Neural cell (in vitro differentiated cells): ENCODE measurements around the gene CACNA2D4. TPM values are rescaled to one million over a fixed set of nuclear protein-coding genes. Genes with fewer than 3 reads are reported as not detected.

Experiments
- H2AFZ ChIP-seq: fragments of 200-600, 300-800 bp; sonication (generic), shearing (Covaris generic); 2 replicates; pipeline ENCODE4 v1.6.0; 2014; ENCODE audit warnings: low read depth, mild to moderate bottlenecking, antibody characterized with exemption, low read length, moderate library complexity
- H3F3A ChIP-seq: fragments of 200-600 bp; shearing (Covaris generic); 2 replicates; pipeline ENCODE4 v1.6.1; 2016; ENCODE audit warnings: mild to moderate bottlenecking, moderate library complexity, mixed read lengths, antibody characterized with exemption, low read length; ENCODE audit not compliant: insufficient read depth, poor library complexity, severe bottlenecking
- H3K27ac ChIP-seq: fragments of 200-600, 300-800 bp; sonication (generic), shearing (Covaris generic); 2 replicates; pipeline ENCODE4 v1.5.1; 2014; ENCODE audit warnings: mild to moderate bottlenecking, low read length, moderate library complexity
- H3K27me3 ChIP-seq: fragments of 300-800, 200-600 bp; sonication (generic), shearing (Covaris generic); 2 replicates; pipeline ENCODE4 v1.6.0; 2014; ENCODE audit warnings: mild to moderate bottlenecking, low read depth, low read length, moderate library complexity; ENCODE audit not compliant: insufficient read depth
- H3K36me3 ChIP-seq: fragments of 300-800, 200-600 bp; sonication (generic), shearing (Covaris generic); 2 replicates; pipeline ENCODE4 v1.5.1; 2014; ENCODE audit warnings: mild to moderate bottlenecking, antibody characterized with exemption, low read length, moderate library complexity; ENCODE audit not compliant: insufficient read depth
- H3K4me2 ChIP-seq: fragments of 300-800, 200-600 bp; sonication (generic), shearing (Covaris generic); 2 replicates; pipeline ENCODE4 v1.6.0; 2014; ENCODE audit warnings: mild to moderate bottlenecking, low read length
- H3K4me3 ChIP-seq: fragments of 300-800, 200-600 bp; sonication (generic), shearing (Covaris generic); 2 replicates; pipeline ENCODE4 v1.5.1; 2014; ENCODE audit warnings: mild to moderate bottlenecking, low read length, moderate library complexity
- H3K79me2 ChIP-seq: fragments of 200-600 bp; shearing (Covaris generic); replicated peaks from 2 replicates; pipeline ENCODE4 v1.6.0; 2014; ENCODE audit warnings: mild to moderate bottlenecking, low read length, moderate library complexity; ENCODE audit not compliant: insufficient read depth
- H3K9ac ChIP-seq: fragments of 300-800, 200-600 bp; sonication (generic), shearing (Covaris generic); 2 replicates; pipeline ENCODE4 v1.6.1; 2016; ENCODE audit warnings: mild to moderate bottlenecking, low read length, mixed read lengths
- H3K9me2 ChIP-seq: fragments of 200-600 bp; shearing (Covaris generic); 2 replicates; pipeline ENCODE4 v1.6.1; 2016; ENCODE audit warnings: mild to moderate bottlenecking, low read length, mixed read lengths; ENCODE audit not compliant: insufficient read depth
- H3K9me3 ChIP-seq: fragments of 200-600, 300-800 bp; sonication (generic), shearing (Covaris generic); 2 replicates; pipeline ENCODE4 v1.6.1; 2016; ENCODE audit warnings: mild to moderate bottlenecking, mixed run types, low read length, moderate library complexity, mixed read lengths
- H4K20me1 ChIP-seq: fragments of 200-600 bp; shearing (Covaris generic); 2 replicates; pipeline ENCODE4 v1.6.1; 2016; ENCODE audit warnings: mild to moderate bottlenecking, mixed run types; ENCODE audit not compliant: insufficient read depth
- EP300 ChIP-seq: fragments of 450-650 bp; conservative IDR thresholded peaks from 2 replicates; pipeline ENCODE4 v1.6.1; 2014; ENCODE audit warnings: antibody characterized with exemption, mild to moderate bottlenecking, moderate library complexity; ENCODE audit not compliant: poor library complexity, severe bottlenecking
- EZH2 ChIP-seq: fragments of 200-600, 300-800 bp; shearing (Covaris generic), sonication (generic); IDR thresholded peaks from 2 replicates; pipeline ENCODE4 v1.6.1; 2014; ENCODE audit warnings: antibody characterized with exemption, low read length, borderline replicate concordance, mild to moderate bottlenecking; ENCODE audit not compliant: insufficient read depth, poor library complexity, severe bottlenecking
- MXI1 ChIP-seq: fragments of 450-650 bp; conservative IDR thresholded peaks from 2 replicates; pipeline ENCODE4 v1.6.1; 2014; ENCODE audit warnings: antibody characterized with exemption, mild to moderate bottlenecking; ENCODE audit not compliant: poor library complexity, severe bottlenecking
- POLR2AphosphoS5 ChIP-seq: IDR thresholded peaks from 2 replicates; pipeline ENCODE4 v1.6.1; 2012
- RAD21 ChIP-seq: fragments of 450-650 bp; conservative IDR thresholded peaks from 2 replicates; pipeline ENCODE4 v1.6.1; 2014; ENCODE audit warnings: antibody characterized with exemption, mild to moderate bottlenecking, moderate library complexity
- SMC3 ChIP-seq: fragments of 450-650 bp; conservative IDR thresholded peaks from 2 replicates; pipeline ENCODE4 v1.6.1; 2014; ENCODE audit warnings: antibody characterized with exemption, mild to moderate bottlenecking, moderate library complexity; ENCODE audit not compliant: poor library complexity
- TAF1 ChIP-seq: IDR thresholded peaks from 2 replicates; pipeline ENCODE4 v1.6.1; 2012; ENCODE audit warnings: low read depth
- polyA plus RNA-seq: library from polyadenylated mRNA; depleted of rRNA; stranded (reverse); fragments of >200 nt; gene quantifications from 2 replicates; pipeline ENCODE4 v1.2.3, GENCODE V29; 2014
- TF ChIP-seq, protein P1 (sequence below): fragments of 450-650 bp; IDR thresholded peaks from 2 replicates; pipeline ENCODE4 v1.5.1; 2014; ENCODE audit warnings: antibody characterized with exemption, mild to moderate bottlenecking, moderate library complexity; ENCODE audit not compliant: poor library complexity, severe bottlenecking
- TF ChIP-seq, protein P2 (sequence below): IDR thresholded peaks from 2 replicates; pipeline ENCODE4 v1.6.1; 2012; ENCODE audit warnings: borderline replicate concordance

The CACNA2D4 gene
- polyA plus RNA-seq, 1 donor from 2014 or later = not detected

DNA sequence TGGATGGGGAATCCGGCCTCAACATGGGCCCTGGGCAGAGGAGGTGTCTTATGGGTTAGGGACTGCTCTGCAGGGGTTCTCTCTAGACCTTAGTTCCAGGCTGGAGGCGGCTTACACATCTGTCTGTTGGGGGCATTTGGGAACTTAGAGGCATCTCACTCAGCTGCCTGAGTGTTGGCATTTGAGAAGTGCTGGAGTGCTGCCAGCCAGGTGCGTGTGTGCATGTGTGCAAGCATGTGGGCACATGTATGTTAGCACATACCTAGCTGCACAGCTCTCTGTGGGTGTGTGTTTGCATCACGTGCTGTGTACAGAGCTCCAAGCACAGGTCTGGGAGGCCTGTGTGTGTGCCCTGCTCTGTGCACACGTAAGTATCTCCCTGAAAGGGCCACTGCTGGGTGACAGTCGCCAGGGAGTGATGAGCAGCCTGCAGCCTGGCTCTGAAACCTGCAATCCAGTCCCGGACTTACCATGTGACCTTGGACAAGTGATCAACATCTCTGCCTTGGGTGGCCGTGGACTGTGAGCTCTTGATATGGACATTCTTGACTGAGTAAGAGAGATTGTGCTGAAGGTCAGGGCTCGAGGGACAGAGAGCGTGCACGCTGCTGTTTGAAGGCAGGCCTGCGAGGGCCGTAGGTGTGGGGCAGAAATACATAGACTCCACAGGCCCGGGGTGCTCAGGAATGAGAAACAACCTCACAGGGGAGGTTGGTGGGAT is 92.9 kb downstream of the CACNA2D4 start:
- H3K36me3 ChIP-seq = no peaks in the 10 kb centered on the region
- no peaks in the 10 kb centered on the region for H3K9me2 ChIP-seq
- peaks cover 13% of the 10 kb centered on the region for H3K27me3 ChIP-seq
- no peak overlapping the region for H3K4me3 ChIP-seq
- no peak overlapping the region for H3K27ac ChIP-seq
- no peaks in the 10 kb centered on the region for H3K79me2 ChIP-seq
- no peaks in the 10 kb centered on the region for H3K9me3 ChIP-seq
- H4K20me1 ChIP-seq = no peaks in the 10 kb centered on the region
- H3K9ac ChIP-seq = no peak overlapping the region
- H2AFZ ChIP-seq = no peak overlapping the region
- H3F3A ChIP-seq = no peaks in the 10 kb centered on the region
- no peak for TF ChIP-seq MXI1
- TF ChIP-seq SMC3 = no peak
- TF ChIP-seq, protein P1, sequence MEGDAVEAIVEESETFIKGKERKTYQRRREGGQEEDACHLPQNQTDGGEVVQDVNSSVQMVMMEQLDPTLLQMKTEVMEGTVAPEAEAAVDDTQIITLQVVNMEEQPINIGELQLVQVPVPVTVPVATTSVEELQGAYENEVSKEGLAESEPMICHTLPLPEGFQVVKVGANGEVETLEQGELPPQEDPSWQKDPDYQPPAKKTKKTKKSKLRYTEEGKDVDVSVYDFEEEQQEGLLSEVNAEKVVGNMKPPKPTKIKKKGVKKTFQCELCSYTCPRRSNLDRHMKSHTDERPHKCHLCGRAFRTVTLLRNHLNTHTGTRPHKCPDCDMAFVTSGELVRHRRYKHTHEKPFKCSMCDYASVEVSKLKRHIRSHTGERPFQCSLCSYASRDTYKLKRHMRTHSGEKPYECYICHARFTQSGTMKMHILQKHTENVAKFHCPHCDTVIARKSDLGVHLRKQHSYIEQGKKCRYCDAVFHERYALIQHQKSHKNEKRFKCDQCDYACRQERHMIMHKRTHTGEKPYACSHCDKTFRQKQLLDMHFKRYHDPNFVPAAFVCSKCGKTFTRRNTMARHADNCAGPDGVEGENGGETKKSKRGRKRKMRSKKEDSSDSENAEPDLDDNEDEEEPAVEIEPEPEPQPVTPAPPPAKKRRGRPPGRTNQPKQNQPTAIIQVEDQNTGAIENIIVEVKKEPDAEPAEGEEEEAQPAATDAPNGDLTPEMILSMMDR = no peak
- TF ChIP-seq RAD21 = no peak
- no peak for TF ChIP-seq EP300
- TF ChIP-seq TAF1 = no peak
- TF ChIP-seq, protein P2, sequence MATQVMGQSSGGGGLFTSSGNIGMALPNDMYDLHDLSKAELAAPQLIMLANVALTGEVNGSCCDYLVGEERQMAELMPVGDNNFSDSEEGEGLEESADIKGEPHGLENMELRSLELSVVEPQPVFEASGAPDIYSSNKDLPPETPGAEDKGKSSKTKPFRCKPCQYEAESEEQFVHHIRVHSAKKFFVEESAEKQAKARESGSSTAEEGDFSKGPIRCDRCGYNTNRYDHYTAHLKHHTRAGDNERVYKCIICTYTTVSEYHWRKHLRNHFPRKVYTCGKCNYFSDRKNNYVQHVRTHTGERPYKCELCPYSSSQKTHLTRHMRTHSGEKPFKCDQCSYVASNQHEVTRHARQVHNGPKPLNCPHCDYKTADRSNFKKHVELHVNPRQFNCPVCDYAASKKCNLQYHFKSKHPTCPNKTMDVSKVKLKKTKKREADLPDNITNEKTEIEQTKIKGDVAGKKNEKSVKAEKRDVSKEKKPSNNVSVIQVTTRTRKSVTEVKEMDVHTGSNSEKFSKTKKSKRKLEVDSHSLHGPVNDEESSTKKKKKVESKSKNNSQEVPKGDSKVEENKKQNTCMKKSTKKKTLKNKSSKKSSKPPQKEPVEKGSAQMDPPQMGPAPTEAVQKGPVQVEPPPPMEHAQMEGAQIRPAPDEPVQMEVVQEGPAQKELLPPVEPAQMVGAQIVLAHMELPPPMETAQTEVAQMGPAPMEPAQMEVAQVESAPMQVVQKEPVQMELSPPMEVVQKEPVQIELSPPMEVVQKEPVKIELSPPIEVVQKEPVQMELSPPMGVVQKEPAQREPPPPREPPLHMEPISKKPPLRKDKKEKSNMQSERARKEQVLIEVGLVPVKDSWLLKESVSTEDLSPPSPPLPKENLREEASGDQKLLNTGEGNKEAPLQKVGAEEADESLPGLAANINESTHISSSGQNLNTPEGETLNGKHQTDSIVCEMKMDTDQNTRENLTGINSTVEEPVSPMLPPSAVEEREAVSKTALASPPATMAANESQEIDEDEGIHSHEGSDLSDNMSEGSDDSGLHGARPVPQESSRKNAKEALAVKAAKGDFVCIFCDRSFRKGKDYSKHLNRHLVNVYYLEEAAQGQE = no peak
- no peak for TF ChIP-seq EZH2
- no peak for TF ChIP-seq POLR2AphosphoS5
- no peak overlapping the region for H3K4me2 ChIP-seq

DNA sequence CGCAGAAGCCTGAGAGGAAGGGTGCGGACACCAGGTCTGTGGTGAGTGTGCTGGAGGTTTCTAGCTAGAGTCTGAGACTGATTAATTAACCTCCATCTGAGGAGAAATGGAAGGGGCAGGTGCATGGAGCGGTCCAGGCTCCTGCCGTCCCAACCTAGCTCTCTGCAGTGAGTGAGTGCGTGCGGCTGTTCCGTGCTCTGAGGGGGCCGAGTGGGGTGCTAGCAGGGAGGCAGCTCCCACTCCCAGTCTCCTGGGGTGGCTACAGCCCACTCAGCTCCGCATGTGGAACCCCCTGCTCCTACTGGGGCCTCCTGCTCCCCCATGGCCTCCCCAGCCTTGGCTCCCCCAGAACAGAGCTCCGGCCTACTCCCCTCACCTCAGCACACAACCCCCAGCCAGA is 95.2 kb downstream of the CACNA2D4 start:
- no peaks in the 10 kb centered on the region for H3K9me2 ChIP-seq
- H2AFZ ChIP-seq = no peak overlapping the region
- TF ChIP-seq RAD21 = no peak
- TF ChIP-seq MXI1 = no peak
- TF ChIP-seq, protein P2 = no peak
- no peak for TF ChIP-seq EZH2
- TF ChIP-seq, protein P1 = no peak
- TF ChIP-seq EP300 = no peak
- no peak for TF ChIP-seq SMC3
- TF ChIP-seq POLR2AphosphoS5 = no peak
- TF ChIP-seq TAF1 = no peak
- H3K79me2 ChIP-seq = no peaks in the 10 kb centered on the region
- H3K27me3 ChIP-seq = peaks cover 10% of the 10 kb centered on the region
- H4K20me1 ChIP-seq = no peaks in the 10 kb centered on the region
- H3K36me3 ChIP-seq = no peaks in the 10 kb centered on the region
- no peak overlapping the region for H3K4me2 ChIP-seq
- H3K27ac ChIP-seq = no peak overlapping the region
- H3K9ac ChIP-seq = no peak overlapping the region
- H3K4me3 ChIP-seq = no peak overlapping the region
- no peaks in the 10 kb centered on the region for H3K9me3 ChIP-seq
- no peaks in the 10 kb centered on the region for H3F3A ChIP-seq
